HepG2 (cell line): ENCODE data around the gene SDCCAG8. TPM values are rescaled to one million over a fixed set of nuclear protein-coding genes. Genes with fewer than 3 reads are reported as not detected.

Experiments used
- ASH2L ChIP-seq: fragments of 300-600, 200-600 bp; sonication (generic); IDR thresholded peaks from 2 replicates; pipeline ENCODE4 v1.7.0; 2017; ENCODE audit warnings: low read depth, mild to moderate bottlenecking, moderate library complexity, mixed read lengths, low read length; ENCODE audit not compliant: insufficient read length
- CAMTA2 ChIP-seq: sonication (generic); formaldehyde crosslinking; IDR thresholded peaks from 2 replicates; pipeline ENCODE4 v1.4.0; 2020; ENCODE audit warnings: mild to moderate bottlenecking, missing genetic modification reagents, borderline replicate concordance
- ISL2 ChIP-seq: sonication (generic); formaldehyde crosslinking; IDR thresholded peaks from 2 replicates; pipeline ENCODE4 v1.5.0; 2020; ENCODE audit warnings: missing genetic modification reagents
- KDM5A ChIP-seq: fragments of 200-600 bp; sonication (generic); IDR thresholded peaks from 2 replicates; pipeline ENCODE4 v1.7.0; 2018; ENCODE audit warnings: antibody characterized with exemption, mild to moderate bottlenecking, low read length, borderline replicate concordance
- MBD4 ChIP-seq: IDR thresholded peaks from 2 replicates; pipeline ENCODE4 v1.6.1; 2012; ENCODE audit warnings: low read length, inconsistent platforms, borderline replicate concordance
- MED1 ChIP-seq: sonication (generic); formaldehyde crosslinking; IDR thresholded peaks from 2 replicates; pipeline ENCODE4 v1.4.0; 2020; ENCODE audit warnings: missing genetic modification reagents
- MXI1 ChIP-seq: IDR thresholded peaks from 3 replicates; pipeline ENCODE4 v1.6.1; 2012; ENCODE audit warnings: low read depth, low read length, inconsistent platforms, borderline replicate concordance
- ONECUT2 ChIP-seq: sonication (generic); formaldehyde crosslinking; IDR thresholded peaks from 2 replicates; pipeline ENCODE4 v1.4.0; 2020; ENCODE audit warnings: missing genetic modification reagents
- RAD51 ChIP-seq: fragments of 450-650 bp; IDR thresholded peaks from 2 replicates; pipeline ENCODE4 v1.6.1; 2016; ENCODE audit warnings: borderline replicate concordance
- RFXANK ChIP-seq: IDR thresholded peaks from 2 replicates; pipeline ENCODE4 v1.6.1; 2016
- RXRB ChIP-seq: IDR thresholded peaks from 2 replicates; pipeline ENCODE4 v1.6.1; 2016; ENCODE audit warnings: borderline replicate concordance, missing genetic modification reagents, missing compliant biosample characterization
- SKI ChIP-seq: fragments of 450-650 bp; IDR thresholded peaks from one replicate; pipeline ENCODE4 v1.6.1; 2018; ENCODE audit warnings: mild to moderate bottlenecking; ENCODE audit not compliant: partially characterized antibody
- TARDBP ChIP-seq: sonication (generic); formaldehyde crosslinking; IDR thresholded peaks from 2 replicates; pipeline ENCODE4 v1.8.0; 2022; ENCODE audit warnings: mild to moderate bottlenecking, missing genetic modification reagents
- TGIF2 ChIP-seq: IDR thresholded peaks from 2 replicates; pipeline ENCODE4 v1.6.1; 2016; ENCODE audit warnings: control low read depth, missing compliant biosample characterization
- YEATS4 ChIP-seq: sonication (generic); formaldehyde crosslinking; IDR thresholded peaks from 2 replicates; pipeline ENCODE4 v1.4.0; 2020; ENCODE audit warnings: missing genetic modification reagents, borderline replicate concordance
- ZNF567 ChIP-seq: sonication (generic); formaldehyde crosslinking; IDR thresholded peaks from 2 replicates; pipeline ENCODE4 v1.8.1; 2023; ENCODE audit warnings: mild to moderate bottlenecking, missing genetic modification reagents, borderline replicate concordance
- ZNF652 ChIP-seq: IDR thresholded peaks from 2 replicates; pipeline ENCODE4 v1.6.1; 2016; ENCODE audit warnings: low read depth, borderline replicate concordance
- ZSCAN21 ChIP-seq: sonication (generic); formaldehyde crosslinking; IDR thresholded peaks from 2 replicates; pipeline ENCODE4 v1.8.0; 2022; ENCODE audit warnings: mild to moderate bottlenecking, missing genetic modification reagents, moderate library complexity, borderline replicate concordance
- ZSCAN29 ChIP-seq: sonication (generic); formaldehyde crosslinking; conservative IDR thresholded peaks from 2 replicates; pipeline ENCODE4 v1.4.0; 2020; ENCODE audit warnings: mild to moderate bottlenecking, missing genetic modification reagents
- polyA plus RNA-seq, 8 experiments: library from polyadenylated mRNA; depleted of rRNA in 3 of 8; stranded (reverse) in 7 of 8; unstranded in 1 of 8; fragments of >200 nt; fragmentation: Illumina TruSeq in 4 of 8; extraction: Trizol in 4 of 8; gene quantifications; 2 replicates each; pipeline versions ENCODE4 v1.2.1 to v1.2.3, GENCODE V29; 2011 to 2016; ENCODE audit warnings: low read depth in 4 of 8, missing spikeins in 1 of 8, mixed read lengths in 1 of 8; ENCODE audit not compliant: insufficient read depth in 1 of 8
- total RNA-seq, 5 experiments: library from RNA; depleted of rRNA; stranded (reverse); fragments of >200 nt; fragmentation: Illumina TruSeq; extraction: Trizol; gene quantifications; 2 replicates each; pipeline ENCODE4 v1.2.3, GENCODE V29; 2016; ENCODE audit warnings: low read depth in 1 of 5
- TF ChIP-seq, protein P1 (sequence below): sonication (generic); formaldehyde crosslinking; IDR thresholded peaks from 2 replicates; pipeline ENCODE4 v1.4.0; 2020; ENCODE audit warnings: missing genetic modification reagents
- TF ChIP-seq, protein P2 (sequence below): sonication (generic); IDR thresholded peaks from 2 replicates; pipeline ENCODE4 v1.6.1; 2016; ENCODE audit warnings: low read depth, borderline replicate concordance
- TF ChIP-seq, protein P3 (sequence below): sonication (generic); formaldehyde crosslinking; IDR thresholded peaks from 2 replicates; pipeline ENCODE4 v1.4.0; 2020; ENCODE audit warnings: missing genetic modification reagents
- TF ChIP-seq, protein P4 (sequence below): sonication (generic); formaldehyde crosslinking; IDR thresholded peaks from 2 replicates; pipeline ENCODE4 v1.4.0; 2020; ENCODE audit warnings: missing genetic modification reagents

Gene SDCCAG8
- total and polyA plus RNA-seq, 2 of the 13 experiments (the other 11 are each of a cell fraction or from before 2014, with no cell fraction given): 9.5 to 13.4 TPM

DNA sequence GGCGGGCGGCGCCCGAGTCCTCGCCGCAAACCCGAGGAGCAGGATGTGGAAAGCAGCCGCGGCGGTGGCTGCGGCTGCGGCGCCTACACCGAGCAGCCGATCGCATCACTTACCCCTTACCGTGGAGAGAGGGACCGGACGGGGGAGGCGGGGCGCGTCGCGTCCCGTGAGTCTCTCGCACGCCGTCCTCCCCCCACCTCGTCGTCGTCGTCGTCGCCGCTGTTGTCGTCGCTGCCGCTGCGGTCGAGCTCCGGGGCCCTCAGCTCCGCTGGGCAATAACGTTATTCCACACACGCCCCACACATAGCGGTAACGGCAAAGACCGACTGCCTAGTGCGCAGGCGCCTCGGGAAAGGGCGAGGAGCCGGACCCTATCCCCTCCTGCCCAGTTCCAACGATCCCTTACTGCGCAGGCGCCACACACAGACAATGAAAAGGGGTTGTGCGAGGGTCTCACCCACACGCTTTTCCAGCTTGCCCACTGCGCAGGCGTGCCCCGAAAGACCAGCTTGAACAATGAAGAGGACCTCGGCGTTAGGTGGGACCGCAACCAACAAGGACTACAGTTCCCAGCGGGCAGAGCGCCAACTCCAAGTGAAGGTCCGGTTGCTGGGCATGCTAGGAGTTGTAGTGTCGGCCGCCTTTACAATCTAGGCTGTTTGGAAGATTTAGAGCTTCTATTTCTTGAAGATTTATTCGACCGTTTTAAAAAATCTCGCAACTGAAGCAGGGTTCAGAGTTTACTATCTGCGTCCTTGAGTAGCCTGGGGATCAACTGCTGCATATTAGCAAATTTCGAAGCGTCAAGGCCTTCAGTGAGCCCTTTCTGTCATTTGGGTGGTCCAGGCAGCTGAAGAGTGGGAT is 682 bp upstream of the SDCCAG8 start, which contains the start of gene CEP170 (continued):
- TF ChIP-seq MBD4 (no peak), MXI1 (peak; percentile 61; the same call in 1 of the 3 replicates), TARDBP (CRISPR knock-in tag) (no peak), MED1 (CRISPR knock-in tag) (0 out of 2 replicates have a peak, but pooled peaks have one; percentile 29), ISL2 (no peak; the same call in 1 of the 2 replicates), RAD51 (no peak), CAMTA2 (CRISPR knock-in tag) (no peak), RFXANK (CRISPR knock-in tag) (no peak), YEATS4 (CRISPR knock-in tag) (peak; percentile 64; the same call in 1 of the 2 replicates), RXRB (CRISPR knock-in tag) (no peak), ASH2L (peak; percentile 72), TGIF2 (CRISPR knock-in tag) (no peak; the same call in 1 of the 2 replicates), ONECUT2 (CRISPR knock-in tag) (no peak), KDM5A (peak; percentile 57; the same call in 1 of the 2 replicates), ZNF652 (CRISPR knock-in tag) (no peak), ZNF567 (CRISPR knock-in tag) (no peak), ZSCAN29 (no peak), SKI (no peak), ZSCAN21 (CRISPR knock-in tag) (no peak)
- TF ChIP-seq, protein P1, sequence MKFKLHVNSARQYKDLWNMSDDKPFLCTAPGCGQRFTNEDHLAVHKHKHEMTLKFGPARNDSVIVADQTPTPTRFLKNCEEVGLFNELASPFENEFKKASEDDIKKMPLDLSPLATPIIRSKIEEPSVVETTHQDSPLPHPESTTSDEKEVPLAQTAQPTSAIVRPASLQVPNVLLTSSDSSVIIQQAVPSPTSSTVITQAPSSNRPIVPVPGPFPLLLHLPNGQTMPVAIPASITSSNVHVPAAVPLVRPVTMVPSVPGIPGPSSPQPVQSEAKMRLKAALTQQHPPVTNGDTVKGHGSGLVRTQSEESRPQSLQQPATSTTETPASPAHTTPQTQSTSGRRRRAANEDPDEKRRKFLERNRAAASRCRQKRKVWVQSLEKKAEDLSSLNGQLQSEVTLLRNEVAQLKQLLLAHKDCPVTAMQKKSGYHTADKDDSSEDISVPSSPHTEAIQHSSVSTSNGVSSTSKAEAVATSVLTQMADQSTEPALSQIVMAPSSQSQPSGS: no peak
- TF ChIP-seq, protein P2, sequence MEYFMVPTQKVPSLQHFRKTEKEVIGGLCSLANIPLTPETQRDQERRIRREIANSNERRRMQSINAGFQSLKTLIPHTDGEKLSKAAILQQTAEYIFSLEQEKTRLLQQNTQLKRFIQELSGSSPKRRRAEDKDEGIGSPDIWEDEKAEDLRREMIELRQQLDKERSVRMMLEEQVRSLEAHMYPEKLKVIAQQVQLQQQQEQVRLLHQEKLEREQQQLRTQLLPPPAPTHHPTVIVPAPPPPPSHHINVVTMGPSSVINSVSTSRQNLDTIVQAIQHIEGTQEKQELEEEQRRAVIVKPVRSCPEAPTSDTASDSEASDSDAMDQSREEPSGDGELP: no peak
- TF ChIP-seq, protein P3, sequence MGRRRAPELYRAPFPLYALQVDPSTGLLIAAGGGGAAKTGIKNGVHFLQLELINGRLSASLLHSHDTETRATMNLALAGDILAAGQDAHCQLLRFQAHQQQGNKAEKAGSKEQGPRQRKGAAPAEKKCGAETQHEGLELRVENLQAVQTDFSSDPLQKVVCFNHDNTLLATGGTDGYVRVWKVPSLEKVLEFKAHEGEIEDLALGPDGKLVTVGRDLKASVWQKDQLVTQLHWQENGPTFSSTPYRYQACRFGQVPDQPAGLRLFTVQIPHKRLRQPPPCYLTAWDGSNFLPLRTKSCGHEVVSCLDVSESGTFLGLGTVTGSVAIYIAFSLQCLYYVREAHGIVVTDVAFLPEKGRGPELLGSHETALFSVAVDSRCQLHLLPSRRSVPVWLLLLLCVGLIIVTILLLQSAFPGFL (CRISPR knock-in tag): no peak
- TF ChIP-seq, protein P4, sequence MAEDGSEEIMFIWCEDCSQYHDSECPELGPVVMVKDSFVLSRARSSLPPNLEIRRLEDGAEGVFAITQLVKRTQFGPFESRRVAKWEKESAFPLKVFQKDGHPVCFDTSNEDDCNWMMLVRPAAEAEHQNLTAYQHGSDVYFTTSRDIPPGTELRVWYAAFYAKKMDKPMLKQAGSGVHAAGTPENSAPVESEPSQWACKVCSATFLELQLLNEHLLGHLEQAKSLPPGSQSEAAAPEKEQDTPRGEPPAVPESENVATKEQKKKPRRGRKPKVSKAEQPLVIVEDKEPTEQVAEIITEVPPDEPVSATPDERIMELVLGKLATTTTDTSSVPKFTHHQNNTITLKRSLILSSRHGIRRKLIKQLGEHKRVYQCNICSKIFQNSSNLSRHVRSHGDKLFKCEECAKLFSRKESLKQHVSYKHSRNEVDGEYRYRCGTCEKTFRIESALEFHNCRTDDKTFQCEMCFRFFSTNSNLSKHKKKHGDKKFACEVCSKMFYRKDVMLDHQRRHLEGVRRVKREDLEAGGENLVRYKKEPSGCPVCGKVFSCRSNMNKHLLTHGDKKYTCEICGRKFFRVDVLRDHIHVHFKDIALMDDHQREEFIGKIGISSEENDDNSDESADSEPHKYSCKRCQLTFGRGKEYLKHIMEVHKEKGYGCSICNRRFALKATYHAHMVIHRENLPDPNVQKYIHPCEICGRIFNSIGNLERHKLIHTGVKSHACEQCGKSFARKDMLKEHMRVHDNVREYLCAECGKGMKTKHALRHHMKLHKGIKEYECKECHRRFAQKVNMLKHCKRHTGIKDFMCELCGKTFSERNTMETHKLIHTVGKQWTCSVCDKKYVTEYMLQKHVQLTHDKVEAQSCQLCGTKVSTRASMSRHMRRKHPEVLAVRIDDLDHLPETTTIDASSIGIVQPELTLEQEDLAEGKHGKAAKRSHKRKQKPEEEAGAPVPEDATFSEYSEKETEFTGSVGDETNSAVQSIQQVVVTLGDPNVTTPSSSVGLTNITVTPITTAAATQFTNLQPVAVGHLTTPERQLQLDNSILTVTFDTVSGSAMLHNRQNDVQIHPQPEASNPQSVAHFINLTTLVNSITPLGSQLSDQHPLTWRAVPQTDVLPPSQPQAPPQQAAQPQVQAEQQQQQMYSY: no peak
